Skin of body (tissue), 2 donors: ENCODE results near the gene CLEC2D. TPM values are rescaled to one million over a fixed set of nuclear protein-coding genes. Genes with fewer than 3 reads are reported as not detected.
"Not testable (repeated sequence)": the region's sequence is repeated elsewhere in the genome, so short reads cannot be mapped to it uniquely, and the experiment has no call there.

Experiments
- DNase-seq: peaks from one replicate; lab custom pipeline; 2025; lab: John Stamatoyannopoulos, UW
- total RNA-seq: library from RNA; depleted of rRNA; stranded (reverse); fragments of >200 nt; gene quantifications from one replicate; pipeline ENCODE4 v1.2.3, GENCODE V29; 2014

The CLEC2D gene
- total RNA-seq, 1 donor from 2014 or later = 6.0 TPM

GRCh38 chr12:9699269-9699897, 29.9 kb downstream of the CLEC2D start:
- no peak for DNase-seq

- no peak for DNase-seq
These were observed 30.5 kb downstream of the CLEC2D start for GRCh38 chr12:9699898-9700605.

GRCh38 chr12:9700606-9700956, 31.1 kb downstream of the CLEC2D start:
- DNase-seq = no peak

GRCh38 chr12:9701380-9702154, 32.1 kb downstream of the CLEC2D start:
- no peak for DNase-seq

- no peak for DNase-seq
These were observed 32.7 kb downstream of the CLEC2D start for GRCh38 chr12:9702255-9702654.

- not testable (repeated sequence) for DNase-seq
These were observed 35.0 kb downstream of the CLEC2D start for GRCh38 chr12:9704561-9704960.

GRCh38 chr12:9706086-9706685, 36.7 kb downstream of the CLEC2D start:
- no peak for DNase-seq

- no peak for DNase-seq
These were observed 37.8 kb downstream of the CLEC2D start for GRCh38 chr12:9707356-9707755.

GRCh38 chr12:9707864-9708808, 38.6 kb downstream of the CLEC2D start:
- peak; percentile 7 for DNase-seq

GRCh38 chr12:9708853-9709252, 39.3 kb downstream of the CLEC2D start:
- no peak for DNase-seq

- no peak for DNase-seq
These were observed 41.3 kb downstream of the CLEC2D start for GRCh38 chr12:9710584-9711375.

- DNase-seq = no peak
These were observed 42.2 kb downstream of the CLEC2D start for GRCh38 chr12:9711664-9712063.

- DNase-seq = not testable (repeated sequence)
These were observed 43.6 kb downstream of the CLEC2D start for GRCh38 chr12:9713032-9713558.

GRCh38 chr12:9717070-9717925, 47.8 kb downstream of the CLEC2D start:
- no peak for DNase-seq

GRCh38 chr12:9718968-9719367, 49.5 kb downstream of the CLEC2D start:
- no peak for DNase-seq

GRCh38 chr12:9719790-9720189, 50.3 kb downstream of the CLEC2D start:
- DNase-seq = no peak

GRCh38 chr12:9721394-9722092, 52.0 kb downstream of the CLEC2D start:
- no peak for DNase-seq

GRCh38 chr12:9724023-9724422, 54.5 kb downstream of the CLEC2D start:
- no peak for DNase-seq
